Mesothelial cell of epicardium (in vitro differentiated cells): ENCODE measurements around the gene NPFFR1. TPM values are rescaled to one million over a fixed set of nuclear protein-coding genes. Genes with fewer than 3 reads are reported as not detected.

Experiments used
- DNase-seq, 2 experiments: peaks; one replicate each; pipeline ENCODE4 v3.0.0; 2021; ENCODE audit warnings: low spot score in 2 of 2; ENCODE audit not compliant: unreplicated experiment in 2 of 2
- H3K27ac Mint-ChIP-seq: 2 replicates; pipeline ENCODE4 v1.8.0; 2021; ENCODE audit warnings: mixed read lengths
- H3K27me3 Mint-ChIP-seq: 2 replicates; pipeline ENCODE4 v1.8.0; 2021; ENCODE audit warnings: low read depth, mixed read lengths
- H3K36me3 Mint-ChIP-seq: 2 replicates; pipeline ENCODE4 v1.8.0; 2021; ENCODE audit warnings: mixed read lengths
- H3K4me1 Mint-ChIP-seq: 2 replicates; pipeline ENCODE4 v1.8.0; 2021; ENCODE audit warnings: mixed read lengths
- H3K4me3 Mint-ChIP-seq: 2 replicates; pipeline ENCODE4 v1.8.0; 2021; ENCODE audit warnings: mild to moderate bottlenecking, moderate library complexity, mixed read lengths
- H3K9me3 Mint-ChIP-seq: 2 replicates; pipeline ENCODE4 v1.8.0; 2021; ENCODE audit warnings: mixed read lengths
- CTCF ChIP-seq: fragments of 200-600 bp; sonication (generic); IDR thresholded peaks from one replicate; pipeline ENCODE4 v1.5.0; 2021; ENCODE audit warnings: antibody characterized with exemption; ENCODE audit not compliant: unreplicated experiment
- total RNA-seq: library from RNA; stranded (reverse); gene quantifications from 3 replicates; pipeline ENCODE4 v1.2.1, GENCODE V29; 2021

Gene NPFFR1
- total RNA-seq, 1 donor from 2014 or later, result 0.13 TPM

DNA sequence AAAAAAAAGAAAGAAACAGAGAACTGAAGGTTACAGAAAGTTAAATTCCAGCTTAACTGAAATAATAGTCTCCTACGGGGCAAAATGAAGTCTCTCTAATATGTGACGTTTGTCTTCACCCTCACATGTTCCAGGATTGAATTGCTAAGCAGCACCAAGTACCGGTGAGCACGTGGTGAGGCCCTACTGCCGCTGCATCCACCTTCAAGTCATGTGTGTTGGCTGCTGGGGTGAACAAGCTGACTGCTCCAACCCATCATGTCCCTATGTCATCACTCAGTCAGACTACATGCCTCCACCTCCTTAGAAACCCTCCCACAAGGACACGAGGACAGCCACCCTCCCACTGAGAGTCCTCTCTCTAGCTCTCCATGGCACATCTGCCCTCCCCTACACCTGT, 35.4 kb upstream of the NPFFR1 start:
- H3K4me3 Mint-ChIP-seq, result no peak overlapping the region
- H3K9me3 Mint-ChIP-seq, result no peaks in the 10 kb centered on the region
- no peaks in the 10 kb centered on the region for H3K27me3 Mint-ChIP-seq
- TF ChIP-seq CTCF, result no peak
- H3K4me1 Mint-ChIP-seq, result no peaks in the 10 kb centered on the region
- peaks cover 1% of the 10 kb centered on the region for H3K36me3 Mint-ChIP-seq
- no peak overlapping the region for H3K27ac Mint-ChIP-seq
- no peak for DNase-seq

- Mint-ChIP-seq H3K27ac (no peak overlapping the region), H3K4me3 (no peak overlapping the region), H3K4me1 (no peaks in the 10 kb centered on the region), H3K36me3 (peaks cover 1% of the 10 kb centered on the region), H3K27me3 (no peaks in the 10 kb centered on the region), H3K9me3 (no peaks in the 10 kb centered on the region)
- TF ChIP-seq CTCF, result no peak
- DNase-seq, result no peak
Observed at GRCh38 chr10:70317943-70318318, 34.1 kb upstream of the NPFFR1 start.

GRCh38 chr10:70317272-70317942, 33.6 kb upstream of the NPFFR1 start:
- no peaks in the 10 kb centered on the region for H3K9me3 Mint-ChIP-seq
- H3K27me3 Mint-ChIP-seq, result no peaks in the 10 kb centered on the region
- no peak overlapping the region for H3K27ac Mint-ChIP-seq
- no peak for DNase-seq
- TF ChIP-seq CTCF, result no peak
- no peak overlapping the region for H3K4me3 Mint-ChIP-seq
- H3K4me1 Mint-ChIP-seq, result no peaks in the 10 kb centered on the region
- peaks cover 1% of the 10 kb centered on the region for H3K36me3 Mint-ChIP-seq

- Mint-ChIP-seq H3K36me3 (peaks cover 1% of the 10 kb centered on the region), H3K27ac (no peak overlapping the region), H3K9me3 (no peaks in the 10 kb centered on the region), H3K27me3 (no peaks in the 10 kb centered on the region), H3K4me3 (no peak overlapping the region), H3K4me1 (no peaks in the 10 kb centered on the region)
- TF ChIP-seq CTCF, result no peak
- DNase-seq, result no peak
Observed at GRCh38 chr10:70315815-70316214, 32.0 kb upstream of the NPFFR1 start.

- no peaks in the 10 kb centered on the region for H3K27me3 Mint-ChIP-seq
- no peak for TF ChIP-seq CTCF
- H3K36me3 Mint-ChIP-seq, result peaks cover 1% of the 10 kb centered on the region
- H3K4me1 Mint-ChIP-seq, result no peaks in the 10 kb centered on the region
- no peak overlapping the region for H3K4me3 Mint-ChIP-seq
- H3K9me3 Mint-ChIP-seq, result no peaks in the 10 kb centered on the region
- no peak for DNase-seq
- no peak overlapping the region for H3K27ac Mint-ChIP-seq
Observed at GRCh38 chr10:70315276-70315675, 31.5 kb upstream of the NPFFR1 start.

- no peaks in the 10 kb centered on the region for H3K9me3 Mint-ChIP-seq
- no peak overlapping the region for H3K4me3 Mint-ChIP-seq
Observed at GRCh38 chr10:70312972-70313371, 29.2 kb upstream of the NPFFR1 start.

More at GRCh38 chr10:70312972-70313371, 29.2 kb upstream of the NPFFR1 start:
- Mint-ChIP-seq H3K27ac (no peak overlapping the region), H3K4me1 (no peaks in the 10 kb centered on the region), H3K36me3 (no peaks in the 10 kb centered on the region), H3K27me3 (no peaks in the 10 kb centered on the region)
- DNase-seq, result no peak
- no peak for TF ChIP-seq CTCF
